Neuronal stem cell (in vitro differentiated cells): ENCODE results near the gene LILRA6.
"Not testable (repeated sequence)": the region's sequence is repeated elsewhere in the genome, so short reads cannot be mapped to it uniquely, and the experiment has no call there.

Experiments used
- DNase-seq: peaks from one replicate; pipeline ENCODE4 v3.0.0-alpha.2; 2013; ENCODE audit warnings: low spot score
- H2AFZ ChIP-seq: one replicate; pipeline ENCODE4 v1.6.1; 2013; ENCODE audit warnings: mild to moderate bottlenecking, low read length, inconsistent platforms
- H2AK5ac ChIP-seq: 2 replicates; pipeline ENCODE4 v1.6.1; 2013; ENCODE audit warnings: low read depth, mild to moderate bottlenecking, inconsistent platforms, low read length, moderate library complexity, mixed read lengths
- H2BK120ac ChIP-seq: 2 replicates; pipeline ENCODE4 v1.6.1; 2013; ENCODE audit warnings: low read depth, mild to moderate bottlenecking, inconsistent platforms, low read length, moderate library complexity, mixed read lengths
- H2BK12ac ChIP-seq: one replicate; pipeline ENCODE4 v1.6.1; 2013; ENCODE audit warnings: low read length, inconsistent platforms
- H2BK15ac ChIP-seq: 2 replicates; pipeline ENCODE4 v1.6.1; 2013; ENCODE audit warnings: mild to moderate bottlenecking, low read length, inconsistent platforms, mixed read lengths
- H2BK5ac ChIP-seq: one replicate; pipeline ENCODE4 v1.6.1; 2013; ENCODE audit warnings: inconsistent platforms, mild to moderate bottlenecking, low read length, moderate library complexity
- H3K14ac ChIP-seq: one replicate; pipeline ENCODE4 v1.6.1; 2013; ENCODE audit warnings: low read length, inconsistent platforms
- H3K18ac ChIP-seq: 2 replicates; pipeline ENCODE4 v1.6.1; 2013; ENCODE audit warnings: low read length, inconsistent platforms
- H3K23ac ChIP-seq: 2 replicates; pipeline ENCODE4 v1.6.1; 2013; ENCODE audit warnings: low read depth, mild to moderate bottlenecking, mixed read lengths, low read length, inconsistent platforms; ENCODE audit not compliant: poor library complexity
- H3K27ac ChIP-seq: replicated peaks from 3 replicates; pipeline ENCODE4 v1.5.1; 2013; ENCODE audit warnings: low read length, inconsistent platforms
- H3K27me3 ChIP-seq, 3 experiments: 2 replicates each; pipeline ENCODE4 v1.6.1; 2013; ENCODE audit warnings: low read length in 3 of 3, mild to moderate bottlenecking in 2 of 3, inconsistent platforms in 1 of 3, low read depth in 1 of 3, mixed read lengths in 1 of 3, moderate library complexity in 1 of 3; ENCODE audit not compliant: control insufficient read depth in 3 of 3, insufficient read depth in 3 of 3
- H3K36me3 ChIP-seq, 2 donors: replicated peaks in 1 of 2; 2 replicates each; pipeline ENCODE4 v1.6.1; 2013; ENCODE audit warnings: low read length in 2 of 2; ENCODE audit not compliant: control insufficient read depth in 2 of 2, insufficient read depth in 2 of 2
- H3K4ac ChIP-seq: 2 replicates; pipeline ENCODE4 v1.6.1; 2013; ENCODE audit warnings: inconsistent platforms, mild to moderate bottlenecking, low read length, moderate library complexity
- H3K4me1 ChIP-seq, 2 donors: 1 replicate in 1 of 2; 2 replicates in 1 of 2; pipeline ENCODE4 v1.6.1; 2013; ENCODE audit warnings: low read length in 2 of 2, low read depth in 1 of 2; ENCODE audit not compliant: control insufficient read depth in 2 of 2, insufficient read depth in 1 of 2
- H3K4me2 ChIP-seq: one replicate; pipeline ENCODE4 v1.6.1; 2013; ENCODE audit warnings: mild to moderate bottlenecking, low read length, inconsistent platforms; ENCODE audit not compliant: insufficient read depth, poor library complexity, severe bottlenecking
- H3K4me3 ChIP-seq, 2 donors: 2 replicates each; pipeline ENCODE4 v1.5.1; 2013; ENCODE audit warnings: low read length in 2 of 2, mild to moderate bottlenecking in 2 of 2, inconsistent platforms in 1 of 2, moderate library complexity in 1 of 2
- H3K79me1 ChIP-seq: one replicate; pipeline ENCODE4 v1.6.1; 2013; ENCODE audit warnings: low read depth, mild to moderate bottlenecking, inconsistent platforms, low read length, moderate library complexity
- H3K9ac ChIP-seq: one replicate; pipeline ENCODE4 v1.6.1; 2013; ENCODE audit warnings: mild to moderate bottlenecking, low read depth, low read length, inconsistent platforms; ENCODE audit not compliant: poor library complexity
- H3K9me3 ChIP-seq, 2 donors: replicated peaks in 1 of 2; 2 replicates each; pipeline versions ENCODE3 to v1.6.1; 2013; ENCODE audit warnings: low read length in 2 of 2, mild to moderate bottlenecking in 2 of 2, inconsistent platforms in 1 of 2, low read depth in 1 of 2, mixed read lengths in 1 of 2, moderate library complexity in 1 of 2; ENCODE audit not compliant: control insufficient read depth in 2 of 2, insufficient read depth in 1 of 2
- H4K8ac ChIP-seq: one replicate; pipeline ENCODE4 v1.6.1; 2013; ENCODE audit warnings: low read depth, mild to moderate bottlenecking, inconsistent platforms, low read length, moderate library complexity
- H4K91ac ChIP-seq: one replicate; pipeline ENCODE4 v1.6.1; 2013; ENCODE audit warnings: low read length, low read depth, mild to moderate bottlenecking, inconsistent platforms; ENCODE audit not compliant: poor library complexity
- WGBS, 2 donors: extraction: QIAGEN DNeasy Blood & Tissue Kit; methylation state at CpG; one replicate each; pipeline ENCODE4 v1.1.7; 2013; ENCODE audit warnings: missing lambda C conversion rate in 2 of 2, mixed read lengths in 1 of 2; ENCODE audit not compliant: insufficient read length in 2 of 2, insufficient replicate concordance in 1 of 2; ENCODE audit errors: extremely low coverage in 2 of 2; 5-methylcytosine and 5-hydroxymethylcytosine counted together

LILRA6 gene

GRCh38 chr19:54223937-54224281 lies 18.7 kb downstream of the LILRA6 start:
- H3K4me3 ChIP-seq, H2BK5ac ChIP-seq, H2AFZ ChIP-seq, H4K8ac ChIP-seq, H2BK12ac ChIP-seq, H3K4me1 ChIP-seq, H3K4ac ChIP-seq, H3K14ac ChIP-seq, H3K27ac ChIP-seq, H3K36me3 ChIP-seq, H3K18ac ChIP-seq, H3K79me1 ChIP-seq, H3K9me3 ChIP-seq, H2BK120ac ChIP-seq, H4K91ac ChIP-seq, H2AK5ac ChIP-seq, H2BK15ac ChIP-seq, H3K9ac ChIP-seq, H3K4me2 ChIP-seq, H3K27me3 ChIP-seq, H3K23ac ChIP-seq, DNase-seq: not testable (repeated sequence)
- no CpG with 5 or more reads among the region's 5 CpGs for WGBS, 2 donors

GRCh38 chr19:54223277-54223936 lies 19.2 kb downstream of the LILRA6 start:
- not testable (repeated sequence) for H3K36me3 ChIP-seq, H3K9me3 ChIP-seq, DNase-seq, H2BK5ac ChIP-seq, H3K27me3 ChIP-seq, H3K4me3 ChIP-seq, H2BK120ac ChIP-seq, H3K4ac ChIP-seq, H3K79me1 ChIP-seq, H2BK12ac ChIP-seq, H3K4me1 ChIP-seq, H4K8ac ChIP-seq, H2AK5ac ChIP-seq, H3K18ac ChIP-seq, H2AFZ ChIP-seq, H3K14ac ChIP-seq, H3K4me2 ChIP-seq, H4K91ac ChIP-seq, H3K23ac ChIP-seq, H3K27ac ChIP-seq, H2BK15ac ChIP-seq, H3K9ac ChIP-seq
- WGBS, 2 donors, result no CpG with 5 or more reads among the region's 14 CpGs

GRCh38 chr19:54222474-54223276 lies 19.9 kb downstream of the LILRA6 start, which contains the start of gene LILRB3:
TSS of gene LILRB3 (minus strand) at chr19:54223007. CDS start at chr19:54222976, 31 bp downstream.
- H3K14ac ChIP-seq, H3K23ac ChIP-seq, H3K4me1 ChIP-seq, H2BK12ac ChIP-seq, H3K9ac ChIP-seq, H3K27me3 ChIP-seq, H4K8ac ChIP-seq, H3K27ac ChIP-seq, H3K4me2 ChIP-seq, H2BK120ac ChIP-seq, H4K91ac ChIP-seq, H2BK5ac ChIP-seq, DNase-seq, H2AK5ac ChIP-seq, H2AFZ ChIP-seq, H3K4me3 ChIP-seq, H3K4ac ChIP-seq, H3K79me1 ChIP-seq, H3K36me3 ChIP-seq, H3K18ac ChIP-seq, H2BK15ac ChIP-seq, H3K9me3 ChIP-seq: not testable (repeated sequence)
- no CpG with 5 or more reads among the region's 16 CpGs for WGBS, 2 donors

GRCh38 chr19:54221947-54222346 lies 20.6 kb downstream of the LILRA6 start:
- not testable (repeated sequence) for H3K79me1 ChIP-seq, DNase-seq, H2BK5ac ChIP-seq, H3K4me3 ChIP-seq, H3K4me1 ChIP-seq, H4K91ac ChIP-seq, H3K27me3 ChIP-seq, H3K23ac ChIP-seq, H3K9ac ChIP-seq, H3K27ac ChIP-seq, H2BK120ac ChIP-seq, H3K18ac ChIP-seq, H3K9me3 ChIP-seq, H2AK5ac ChIP-seq, H2AFZ ChIP-seq, H2BK12ac ChIP-seq, H4K8ac ChIP-seq, H3K14ac ChIP-seq, H2BK15ac ChIP-seq, H3K4ac ChIP-seq, H3K4me2 ChIP-seq, H3K36me3 ChIP-seq
- WGBS, 2 donors, result no CpG with 5 or more reads among the region's 7 CpGs
